WTC11 (cell line): ENCODE measurements around the gene SMTN. TPM values are rescaled to one million over a fixed set of nuclear protein-coding genes. Genes with fewer than 3 reads are reported as not detected.

ENCODE experiments used
- ATAC-seq: fragments of 200-7000 bp; cut with Tn5 transposase; 2 replicates; pipeline ENCODE4 v1.10.0; 2021; ENCODE audit warnings: mild to moderate bottlenecking, moderate library complexity
- CTCF ChIA-PET: fragments of 300-600 bp; sonication (Branson Sonifier 250); formaldehyde crosslinking; loops from one replicate; lab custom pipeline; 2021; ENCODE audit warnings: antibody characterized with exemption; lab: Charles Lee
- POLR2A ChIA-PET: fragments of 350-600 bp; sonication (Branson Sonifier 250); formaldehyde crosslinking; loops from one replicate; lab custom pipeline; 2021; ENCODE audit warnings: antibody characterized with exemption; lab: Charles Lee
- DNase-seq: peaks from one replicate; pipeline ENCODE4 v3.0.0; 2021; ENCODE audit warnings: low spot score
- H3K27ac Mint-ChIP-seq: 2 replicates; pipeline ENCODE4 v1.8.0; 2021; ENCODE audit warnings: mixed read lengths
- H3K27me3 Mint-ChIP-seq: 2 replicates; pipeline ENCODE4 v1.8.0; 2021; ENCODE audit warnings: low read depth, mild to moderate bottlenecking, moderate library complexity, mixed read lengths
- H3K36me3 Mint-ChIP-seq: 2 replicates; pipeline ENCODE4 v1.8.0; 2021; ENCODE audit warnings: mixed read lengths
- H3K4me1 Mint-ChIP-seq: 2 replicates; pipeline ENCODE4 v1.8.0; 2022; ENCODE audit warnings: mixed read lengths
- H3K4me3 Mint-ChIP-seq: 2 replicates; pipeline ENCODE4 v1.8.0; 2021; ENCODE audit warnings: mild to moderate bottlenecking, moderate library complexity, mixed read lengths
- H3K9me3 Mint-ChIP-seq: 2 replicates; pipeline ENCODE4 v1.8.0; 2021; ENCODE audit warnings: mixed read lengths
- FOXP1 ChIP-seq: sonication (generic); formaldehyde crosslinking; IDR thresholded peaks from 2 replicates; pipeline ENCODE4 v1.8.0; 2022; ENCODE audit warnings: missing genetic modification reagents, mild to moderate bottlenecking, moderate library complexity, borderline replicate concordance
- GRHL2 ChIP-seq: fragments of 250-450 bp; sonication (Bioruptor Pico); IDR thresholded peaks from 2 replicates; pipeline ENCODE4 v1.8.0; 2022; ENCODE audit warnings: mild to moderate bottlenecking, moderate library complexity; ENCODE audit not compliant: insufficient replicate concordance, severe bottlenecking
- NFE2L1 ChIP-seq: sonication (generic); formaldehyde crosslinking; IDR thresholded peaks from 2 replicates; pipeline ENCODE4 v1.8.1; 2023; ENCODE audit warnings: missing genetic modification reagents
- NFYB ChIP-seq: sonication (generic); formaldehyde crosslinking; conservative IDR thresholded peaks from 2 replicates; pipeline ENCODE4 v1.8.0; 2022; ENCODE audit warnings: low read depth, missing genetic modification reagents
- NR1H2 ChIP-seq: sonication (generic); formaldehyde crosslinking; IDR thresholded peaks from 2 replicates; pipeline ENCODE4 v1.9.0; 2021; ENCODE audit warnings: mild to moderate bottlenecking, moderate library complexity, missing genetic modification reagents
- SMAD4 ChIP-seq: sonication (generic); formaldehyde crosslinking; IDR thresholded peaks from 2 replicates; pipeline ENCODE4 v1.8.0; 2022; ENCODE audit warnings: mild to moderate bottlenecking, missing genetic modification reagents
- SP1 ChIP-seq: sonication (generic); formaldehyde crosslinking; conservative IDR thresholded peaks from 2 replicates; pipeline ENCODE4 v1.8.1; 2022; ENCODE audit warnings: missing genetic modification reagents
- TCF7 ChIP-seq: sonication (generic); formaldehyde crosslinking; IDR thresholded peaks from 2 replicates; pipeline ENCODE4 v1.8.0; 2022; ENCODE audit warnings: mild to moderate bottlenecking, low read depth, missing genetic modification reagents, moderate library complexity
- TEAD1 ChIP-seq: sonication (generic); formaldehyde crosslinking; IDR thresholded peaks from 2 replicates; pipeline ENCODE4 v1.8.0; 2022; ENCODE audit warnings: mild to moderate bottlenecking, missing genetic modification reagents
- ZBTB21 ChIP-seq: sonication (generic); formaldehyde crosslinking; IDR thresholded peaks from 2 replicates; pipeline ENCODE4 v1.8.1; 2023; ENCODE audit warnings: mild to moderate bottlenecking, missing genetic modification reagents, borderline replicate concordance
- ZNF138 ChIP-seq: sonication (generic); formaldehyde crosslinking; conservative IDR thresholded peaks from 2 replicates; pipeline ENCODE4 v1.8.1; 2022; ENCODE audit warnings: mild to moderate bottlenecking, moderate library complexity, missing genetic modification reagents
- ZNF263 ChIP-seq: sonication (generic); formaldehyde crosslinking; IDR thresholded peaks from 2 replicates; pipeline ENCODE4 v1.8.1; 2022; ENCODE audit warnings: low read depth, mild to moderate bottlenecking, moderate library complexity, missing genetic modification reagents
- ZNF416 ChIP-seq: fragments of 250-450 bp; sonication (Bioruptor Pico); IDR thresholded peaks from 2 replicates; pipeline ENCODE4 v1.9.0; 2021; ENCODE audit warnings: mild to moderate bottlenecking, inconsistent platforms
- total RNA-seq: library from RNA; stranded (reverse); gene quantifications from 3 replicates; pipeline ENCODE4 v1.2.3, GENCODE V29; 2021
- TF ChIP-seq, protein P1 (sequence below): sonication (generic); formaldehyde crosslinking; IDR thresholded peaks from 2 replicates; pipeline ENCODE4 v1.8.1; 2022; ENCODE audit warnings: low read depth, mild to moderate bottlenecking, moderate library complexity, missing genetic modification reagents, borderline replicate concordance
- TF ChIP-seq, protein P2 (sequence below): fragments of 200-600 bp; IDR thresholded peaks from 2 replicates; pipeline ENCODE4 v1.8.0; 2022; ENCODE audit warnings: antibody characterized with exemption
- TF ChIP-seq, protein P3 (sequence below): fragments of 250-450 bp; sonication (Bioruptor Pico); IDR thresholded peaks from 2 replicates; pipeline ENCODE4 v1.9.0; 2021; ENCODE audit warnings: mild to moderate bottlenecking
- TF ChIP-seq, protein P4 (sequence below): sonication (generic); formaldehyde crosslinking; IDR thresholded peaks from 2 replicates; pipeline ENCODE4 v1.8.1; 2023; ENCODE audit warnings: mild to moderate bottlenecking, missing genetic modification reagents, moderate library complexity
- TF ChIP-seq, protein P5 (sequence below): sonication (generic); formaldehyde crosslinking; IDR thresholded peaks from 2 replicates; pipeline ENCODE4 v1.8.1; 2023; ENCODE audit warnings: mild to moderate bottlenecking, missing genetic modification reagents, borderline replicate concordance
- TF ChIP-seq, protein P6 (sequence below): fragments of 250-450 bp; sonication (Bioruptor Pico); IDR thresholded peaks from 2 replicates; pipeline ENCODE4 v1.8.0; 2021; ENCODE audit warnings: mild to moderate bottlenecking
- TF ChIP-seq, protein P7 (sequence below): sonication (generic); formaldehyde crosslinking; IDR thresholded peaks from 2 replicates; pipeline ENCODE4 v1.8.1; 2023; ENCODE audit warnings: mild to moderate bottlenecking, missing genetic modification reagents, moderate library complexity
- TF ChIP-seq, protein P8 (sequence below): sonication (generic); formaldehyde crosslinking; IDR thresholded peaks from 2 replicates; pipeline ENCODE4 v1.8.1; 2022; ENCODE audit warnings: mild to moderate bottlenecking, moderate library complexity, missing genetic modification reagents
- TF ChIP-seq, protein P9 (sequence below): sonication (generic); formaldehyde crosslinking; IDR thresholded peaks from 2 replicates; pipeline ENCODE4 v1.8.0; 2022; ENCODE audit warnings: mild to moderate bottlenecking, missing genetic modification reagents

Gene SMTN
- total RNA-seq, 1 experiment from 2014 or later: 34.5 TPM

DNA sequence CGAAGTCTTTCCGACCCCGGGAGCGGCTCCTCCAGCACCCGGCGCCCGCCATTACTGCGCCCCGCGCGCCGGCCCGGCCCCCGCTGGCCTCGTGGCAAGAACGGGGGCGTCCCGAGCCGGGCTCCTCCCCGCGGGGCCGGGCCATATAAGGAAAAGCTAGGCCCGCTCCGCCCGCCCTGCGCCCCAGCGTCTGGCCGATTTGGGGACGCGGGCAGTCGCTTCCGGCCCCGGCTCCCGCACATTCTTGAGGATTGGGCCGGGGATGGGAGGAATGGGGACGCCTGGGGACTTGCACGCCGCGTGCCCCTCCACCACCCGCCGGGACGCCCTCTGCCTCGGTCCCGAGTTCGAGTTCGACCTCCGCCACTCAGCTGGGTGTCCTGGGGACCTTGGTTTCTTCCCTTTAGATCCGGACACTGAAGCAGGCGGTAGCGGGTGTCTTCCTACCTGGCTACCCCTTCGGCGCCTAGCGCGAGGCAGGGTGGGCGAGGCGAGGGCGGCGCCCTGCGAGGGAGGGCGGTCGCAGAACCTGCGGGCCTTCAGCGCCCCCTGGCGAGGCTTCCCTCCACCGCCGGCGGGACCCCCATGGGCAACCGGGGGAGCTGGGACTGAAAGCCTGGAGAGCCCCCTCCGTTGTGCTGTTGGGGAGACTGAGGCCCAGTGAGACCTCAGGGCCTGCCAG is 3.8 kb downstream of the SMTN start:
- Mint-ChIP-seq H3K4me3 (peak overlapping the region; percentile 78), H3K4me1 (peaks cover 34% of the 10 kb centered on the region), H3K36me3 (no peaks in the 10 kb centered on the region), H3K27me3 (peaks cover 11% of the 10 kb centered on the region), H3K27ac (no peak overlapping the region), H3K9me3 (no peaks in the 10 kb centered on the region)
- peak; percentile 86 for DNase-seq
- ATAC-seq: peak; percentile 43
- CTCF ChIA-PET: interaction anchor here (0.5 to 21.8 kb wide), 31 partner anchors 8 to 478 kb away, joined by 3 to 363 read pairs (median 4); partner anchors contain the start of genes INPP5J, MORC2, SELENOM and TCN2
- POLR2A ChIA-PET: interaction anchor here (0.6 to 4.2 kb wide), 12 partner anchors 12 to 402 kb away, joined by 3 to 43 read pairs (median 4); partner anchors contain the start of genes LIMK2, MORC2, PLA2G3 and SELENOM
- TF ChIP-seq ZNF138 (CRISPR knock-in tag) (0 out of 2 replicates have a peak, but pooled peaks have one; percentile 15), TEAD1 (peak; percentile 87), ZBTB21 (CRISPR knock-in tag) (peak; percentile 52; the same call in 1 of the 2 replicates), NFYB (CRISPR knock-in tag) (no peak), SMAD4 (CRISPR knock-in tag) (peak; percentile 61; the same call in 1 of the 2 replicates), NFE2L1 (peak; percentile 31; the same call in 1 of the 2 replicates), TCF7 (CRISPR knock-in tag) (no peak), ZNF263 (no peak), FOXP1 (peak; percentile 63), SP1 (peak; percentile 79), GRHL2 (CRISPR knock-in tag) (no peak), NR1H2 (CRISPR knock-in tag) (no peak), ZNF416 (CRISPR knock-in tag) (no peak; the same call in 1 of the 2 replicates)
- TF ChIP-seq, protein P1, sequence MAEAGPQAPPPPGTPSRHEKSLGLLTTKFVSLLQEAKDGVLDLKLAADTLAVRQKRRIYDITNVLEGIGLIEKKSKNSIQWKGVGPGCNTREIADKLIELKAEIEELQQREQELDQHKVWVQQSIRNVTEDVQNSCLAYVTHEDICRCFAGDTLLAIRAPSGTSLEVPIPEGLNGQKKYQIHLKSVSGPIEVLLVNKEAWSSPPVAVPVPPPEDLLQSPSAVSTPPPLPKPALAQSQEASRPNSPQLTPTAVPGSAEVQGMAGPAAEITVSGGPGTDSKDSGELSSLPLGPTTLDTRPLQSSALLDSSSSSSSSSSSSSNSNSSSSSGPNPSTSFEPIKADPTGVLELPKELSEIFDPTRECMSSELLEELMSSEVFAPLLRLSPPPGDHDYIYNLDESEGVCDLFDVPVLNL (CRISPR knock-in tag): 0 out of 2 replicates have a peak, but pooled peaks have one; percentile 40
- TF ChIP-seq, protein P2, sequence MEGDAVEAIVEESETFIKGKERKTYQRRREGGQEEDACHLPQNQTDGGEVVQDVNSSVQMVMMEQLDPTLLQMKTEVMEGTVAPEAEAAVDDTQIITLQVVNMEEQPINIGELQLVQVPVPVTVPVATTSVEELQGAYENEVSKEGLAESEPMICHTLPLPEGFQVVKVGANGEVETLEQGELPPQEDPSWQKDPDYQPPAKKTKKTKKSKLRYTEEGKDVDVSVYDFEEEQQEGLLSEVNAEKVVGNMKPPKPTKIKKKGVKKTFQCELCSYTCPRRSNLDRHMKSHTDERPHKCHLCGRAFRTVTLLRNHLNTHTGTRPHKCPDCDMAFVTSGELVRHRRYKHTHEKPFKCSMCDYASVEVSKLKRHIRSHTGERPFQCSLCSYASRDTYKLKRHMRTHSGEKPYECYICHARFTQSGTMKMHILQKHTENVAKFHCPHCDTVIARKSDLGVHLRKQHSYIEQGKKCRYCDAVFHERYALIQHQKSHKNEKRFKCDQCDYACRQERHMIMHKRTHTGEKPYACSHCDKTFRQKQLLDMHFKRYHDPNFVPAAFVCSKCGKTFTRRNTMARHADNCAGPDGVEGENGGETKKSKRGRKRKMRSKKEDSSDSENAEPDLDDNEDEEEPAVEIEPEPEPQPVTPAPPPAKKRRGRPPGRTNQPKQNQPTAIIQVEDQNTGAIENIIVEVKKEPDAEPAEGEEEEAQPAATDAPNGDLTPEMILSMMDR: peak; percentile 84
- TF ChIP-seq, protein P3, sequence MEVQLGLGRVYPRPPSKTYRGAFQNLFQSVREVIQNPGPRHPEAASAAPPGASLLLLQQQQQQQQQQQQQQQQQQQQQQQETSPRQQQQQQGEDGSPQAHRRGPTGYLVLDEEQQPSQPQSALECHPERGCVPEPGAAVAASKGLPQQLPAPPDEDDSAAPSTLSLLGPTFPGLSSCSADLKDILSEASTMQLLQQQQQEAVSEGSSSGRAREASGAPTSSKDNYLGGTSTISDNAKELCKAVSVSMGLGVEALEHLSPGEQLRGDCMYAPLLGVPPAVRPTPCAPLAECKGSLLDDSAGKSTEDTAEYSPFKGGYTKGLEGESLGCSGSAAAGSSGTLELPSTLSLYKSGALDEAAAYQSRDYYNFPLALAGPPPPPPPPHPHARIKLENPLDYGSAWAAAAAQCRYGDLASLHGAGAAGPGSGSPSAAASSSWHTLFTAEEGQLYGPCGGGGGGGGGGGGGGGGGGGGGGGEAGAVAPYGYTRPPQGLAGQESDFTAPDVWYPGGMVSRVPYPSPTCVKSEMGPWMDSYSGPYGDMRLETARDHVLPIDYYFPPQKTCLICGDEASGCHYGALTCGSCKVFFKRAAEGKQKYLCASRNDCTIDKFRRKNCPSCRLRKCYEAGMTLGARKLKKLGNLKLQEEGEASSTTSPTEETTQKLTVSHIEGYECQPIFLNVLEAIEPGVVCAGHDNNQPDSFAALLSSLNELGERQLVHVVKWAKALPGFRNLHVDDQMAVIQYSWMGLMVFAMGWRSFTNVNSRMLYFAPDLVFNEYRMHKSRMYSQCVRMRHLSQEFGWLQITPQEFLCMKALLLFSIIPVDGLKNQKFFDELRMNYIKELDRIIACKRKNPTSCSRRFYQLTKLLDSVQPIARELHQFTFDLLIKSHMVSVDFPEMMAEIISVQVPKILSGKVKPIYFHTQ (CRISPR knock-in tag): no peak; the same call in 1 of the 2 replicates
- TF ChIP-seq, protein P4, sequence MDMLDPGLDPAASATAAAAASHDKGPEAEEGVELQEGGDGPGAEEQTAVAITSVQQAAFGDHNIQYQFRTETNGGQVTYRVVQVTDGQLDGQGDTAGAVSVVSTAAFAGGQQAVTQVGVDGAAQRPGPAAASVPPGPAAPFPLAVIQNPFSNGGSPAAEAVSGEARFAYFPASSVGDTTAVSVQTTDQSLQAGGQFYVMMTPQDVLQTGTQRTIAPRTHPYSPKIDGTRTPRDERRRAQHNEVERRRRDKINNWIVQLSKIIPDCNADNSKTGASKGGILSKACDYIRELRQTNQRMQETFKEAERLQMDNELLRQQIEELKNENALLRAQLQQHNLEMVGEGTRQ (CRISPR knock-in tag): peak; percentile 54
- TF ChIP-seq, protein P5, sequence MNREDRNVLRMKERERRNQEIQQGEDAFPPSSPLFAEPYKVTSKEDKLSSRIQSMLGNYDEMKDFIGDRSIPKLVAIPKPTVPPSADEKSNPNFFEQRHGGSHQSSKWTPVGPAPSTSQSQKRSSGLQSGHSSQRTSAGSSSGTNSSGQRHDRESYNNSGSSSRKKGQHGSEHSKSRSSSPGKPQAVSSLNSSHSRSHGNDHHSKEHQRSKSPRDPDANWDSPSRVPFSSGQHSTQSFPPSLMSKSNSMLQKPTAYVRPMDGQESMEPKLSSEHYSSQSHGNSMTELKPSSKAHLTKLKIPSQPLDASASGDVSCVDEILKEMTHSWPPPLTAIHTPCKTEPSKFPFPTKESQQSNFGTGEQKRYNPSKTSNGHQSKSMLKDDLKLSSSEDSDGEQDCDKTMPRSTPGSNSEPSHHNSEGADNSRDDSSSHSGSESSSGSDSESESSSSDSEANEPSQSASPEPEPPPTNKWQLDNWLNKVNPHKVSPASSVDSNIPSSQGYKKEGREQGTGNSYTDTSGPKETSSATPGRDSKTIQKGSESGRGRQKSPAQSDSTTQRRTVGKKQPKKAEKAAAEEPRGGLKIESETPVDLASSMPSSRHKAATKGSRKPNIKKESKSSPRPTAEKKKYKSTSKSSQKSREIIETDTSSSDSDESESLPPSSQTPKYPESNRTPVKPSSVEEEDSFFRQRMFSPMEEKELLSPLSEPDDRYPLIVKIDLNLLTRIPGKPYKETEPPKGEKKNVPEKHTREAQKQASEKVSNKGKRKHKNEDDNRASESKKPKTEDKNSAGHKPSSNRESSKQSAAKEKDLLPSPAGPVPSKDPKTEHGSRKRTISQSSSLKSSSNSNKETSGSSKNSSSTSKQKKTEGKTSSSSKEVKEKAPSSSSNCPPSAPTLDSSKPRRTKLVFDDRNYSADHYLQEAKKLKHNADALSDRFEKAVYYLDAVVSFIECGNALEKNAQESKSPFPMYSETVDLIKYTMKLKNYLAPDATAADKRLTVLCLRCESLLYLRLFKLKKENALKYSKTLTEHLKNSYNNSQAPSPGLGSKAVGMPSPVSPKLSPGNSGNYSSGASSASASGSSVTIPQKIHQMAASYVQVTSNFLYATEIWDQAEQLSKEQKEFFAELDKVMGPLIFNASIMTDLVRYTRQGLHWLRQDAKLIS (CRISPR knock-in tag): no peak
- TF ChIP-seq, protein P6, sequence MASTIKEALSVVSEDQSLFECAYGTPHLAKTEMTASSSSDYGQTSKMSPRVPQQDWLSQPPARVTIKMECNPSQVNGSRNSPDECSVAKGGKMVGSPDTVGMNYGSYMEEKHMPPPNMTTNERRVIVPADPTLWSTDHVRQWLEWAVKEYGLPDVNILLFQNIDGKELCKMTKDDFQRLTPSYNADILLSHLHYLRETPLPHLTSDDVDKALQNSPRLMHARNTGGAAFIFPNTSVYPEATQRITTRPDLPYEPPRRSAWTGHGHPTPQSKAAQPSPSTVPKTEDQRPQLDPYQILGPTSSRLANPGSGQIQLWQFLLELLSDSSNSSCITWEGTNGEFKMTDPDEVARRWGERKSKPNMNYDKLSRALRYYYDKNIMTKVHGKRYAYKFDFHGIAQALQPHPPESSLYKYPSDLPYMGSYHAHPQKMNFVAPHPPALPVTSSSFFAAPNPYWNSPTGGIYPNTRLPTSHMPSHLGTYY (CRISPR knock-in tag): 0 out of 2 replicates have a peak, but pooled peaks have one; percentile 24
- TF ChIP-seq, protein P7, sequence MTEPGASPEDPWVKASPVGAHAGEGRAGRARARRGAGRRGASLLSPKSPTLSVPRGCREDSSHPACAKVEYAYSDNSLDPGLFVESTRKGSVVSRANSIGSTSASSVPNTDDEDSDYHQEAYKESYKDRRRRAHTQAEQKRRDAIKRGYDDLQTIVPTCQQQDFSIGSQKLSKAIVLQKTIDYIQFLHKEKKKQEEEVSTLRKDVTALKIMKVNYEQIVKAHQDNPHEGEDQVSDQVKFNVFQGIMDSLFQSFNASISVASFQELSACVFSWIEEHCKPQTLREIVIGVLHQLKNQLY (CRISPR knock-in tag): no peak
- TF ChIP-seq, protein P8, sequence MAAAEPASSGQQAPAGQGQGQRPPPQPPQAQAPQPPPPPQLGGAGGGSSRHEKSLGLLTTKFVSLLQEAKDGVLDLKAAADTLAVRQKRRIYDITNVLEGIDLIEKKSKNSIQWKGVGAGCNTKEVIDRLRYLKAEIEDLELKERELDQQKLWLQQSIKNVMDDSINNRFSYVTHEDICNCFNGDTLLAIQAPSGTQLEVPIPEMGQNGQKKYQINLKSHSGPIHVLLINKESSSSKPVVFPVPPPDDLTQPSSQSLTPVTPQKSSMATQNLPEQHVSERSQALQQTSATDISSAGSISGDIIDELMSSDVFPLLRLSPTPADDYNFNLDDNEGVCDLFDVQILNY (CRISPR knock-in tag): peak; percentile 59; the same call in 1 of the 2 replicates
- TF ChIP-seq, protein P9, sequence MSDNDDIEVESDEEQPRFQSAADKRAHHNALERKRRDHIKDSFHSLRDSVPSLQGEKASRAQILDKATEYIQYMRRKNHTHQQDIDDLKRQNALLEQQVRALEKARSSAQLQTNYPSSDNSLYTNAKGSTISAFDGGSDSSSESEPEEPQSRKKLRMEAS (CRISPR knock-in tag): peak; percentile 97
